Hepatocyte (in vitro differentiated cells): Measurements from ENCODE around the gene IGDCC3.

Experiments
- EZH2 ChIP-seq: fragments of 200-600 bp; sonication (generic); IDR thresholded peaks from 2 replicates; pipeline ENCODE4 v1.6.1; 2016; ENCODE audit warnings: antibody characterized with exemption, mild to moderate bottlenecking, borderline replicate concordance
- EZH2phosphoT487 ChIP-seq: fragments of 200-600 bp; sonication (generic); IDR thresholded peaks from one replicate; pipeline ENCODE4 v1.6.1; 2018; ENCODE audit warnings: antibody characterized with exemption, mild to moderate bottlenecking, low read depth, moderate library complexity; ENCODE audit not compliant: unreplicated experiment, severe bottlenecking
- TF ChIP-seq, protein P1 (sequence below): fragments of 200-600 bp; sonication (generic); IDR thresholded peaks from 2 replicates; pipeline ENCODE4 v1.5.1; 2016; ENCODE audit warnings: antibody characterized with exemption, mild to moderate bottlenecking; ENCODE audit not compliant: poor library complexity

DNA sequence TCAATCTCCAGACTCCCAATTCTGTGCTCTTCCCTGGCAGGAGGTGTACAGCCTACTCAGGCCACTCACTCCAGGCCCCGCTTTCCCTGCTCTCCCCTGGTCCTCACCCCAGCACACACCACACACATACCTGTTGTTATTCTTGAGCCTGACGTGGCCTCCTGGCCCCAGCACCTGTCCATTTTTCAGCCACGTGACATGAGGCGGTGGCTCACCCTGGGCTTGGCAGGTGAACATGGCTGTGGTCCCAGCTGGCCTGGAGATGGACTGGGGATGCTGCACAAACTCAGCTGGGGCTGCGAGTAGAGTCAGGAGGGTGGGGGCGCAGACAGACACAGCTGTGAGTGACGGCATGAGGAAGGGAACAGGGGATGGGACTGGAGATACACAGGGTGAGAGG lies 46.0 kb downstream of the IGDCC3 start:
- TF ChIP-seq EZH2 (no peak), EZH2phosphoT487 (no peak)
- TF ChIP-seq, protein P1, sequence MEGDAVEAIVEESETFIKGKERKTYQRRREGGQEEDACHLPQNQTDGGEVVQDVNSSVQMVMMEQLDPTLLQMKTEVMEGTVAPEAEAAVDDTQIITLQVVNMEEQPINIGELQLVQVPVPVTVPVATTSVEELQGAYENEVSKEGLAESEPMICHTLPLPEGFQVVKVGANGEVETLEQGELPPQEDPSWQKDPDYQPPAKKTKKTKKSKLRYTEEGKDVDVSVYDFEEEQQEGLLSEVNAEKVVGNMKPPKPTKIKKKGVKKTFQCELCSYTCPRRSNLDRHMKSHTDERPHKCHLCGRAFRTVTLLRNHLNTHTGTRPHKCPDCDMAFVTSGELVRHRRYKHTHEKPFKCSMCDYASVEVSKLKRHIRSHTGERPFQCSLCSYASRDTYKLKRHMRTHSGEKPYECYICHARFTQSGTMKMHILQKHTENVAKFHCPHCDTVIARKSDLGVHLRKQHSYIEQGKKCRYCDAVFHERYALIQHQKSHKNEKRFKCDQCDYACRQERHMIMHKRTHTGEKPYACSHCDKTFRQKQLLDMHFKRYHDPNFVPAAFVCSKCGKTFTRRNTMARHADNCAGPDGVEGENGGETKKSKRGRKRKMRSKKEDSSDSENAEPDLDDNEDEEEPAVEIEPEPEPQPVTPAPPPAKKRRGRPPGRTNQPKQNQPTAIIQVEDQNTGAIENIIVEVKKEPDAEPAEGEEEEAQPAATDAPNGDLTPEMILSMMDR: no peak
